ENCODE data around the gene IFI44L. TPM values are rescaled to one million over a fixed set of nuclear protein-coding genes. Genes with fewer than 3 reads are reported as not detected.
A peak's percentile ranks its signal among the peaks of the same experiment; 100 is the strongest.

IFI44L gene
- polyA plus RNA-seq, 1 of the 3 experiments (the other 2 are of a cell fraction) = 1.1 TPM

GRCh38 chr1:78601068-78601467 is 19.2 kb upstream of the IFI44L start:
- no peaks in the 10 kb centered on the region for H3K27me3 ChIP-seq (ENCODE audit: insufficient read depth)
- TF ChIP-seq NFIC (IDR thresholded peaks at IDR 0.05; ENCODE audit: borderline replicate concordance) (no peak), EP300 (IDR thresholded peaks at IDR 0.05; ENCODE audit: borderline replicate concordance in 1 of 2, low read depth in 1 of 2, low read length in 1 of 2) (no peak), MEF2A (IDR thresholded peaks at IDR 0.05; ENCODE audit: borderline replicate concordance, low read depth) (no peak), JUND (IDR thresholded peaks at IDR 0.05) (no peak), ELF1 (IDR thresholded peaks at IDR 0.05) (no peak), RXRA (IDR thresholded peaks at IDR 0.05; ENCODE audit: borderline replicate concordance, low read depth) (no peak), NRF1 (IDR thresholded peaks at IDR 0.05; ENCODE audit: low read depth, low read length) (no peak)
- TF ChIP-seq, protein P1, sequence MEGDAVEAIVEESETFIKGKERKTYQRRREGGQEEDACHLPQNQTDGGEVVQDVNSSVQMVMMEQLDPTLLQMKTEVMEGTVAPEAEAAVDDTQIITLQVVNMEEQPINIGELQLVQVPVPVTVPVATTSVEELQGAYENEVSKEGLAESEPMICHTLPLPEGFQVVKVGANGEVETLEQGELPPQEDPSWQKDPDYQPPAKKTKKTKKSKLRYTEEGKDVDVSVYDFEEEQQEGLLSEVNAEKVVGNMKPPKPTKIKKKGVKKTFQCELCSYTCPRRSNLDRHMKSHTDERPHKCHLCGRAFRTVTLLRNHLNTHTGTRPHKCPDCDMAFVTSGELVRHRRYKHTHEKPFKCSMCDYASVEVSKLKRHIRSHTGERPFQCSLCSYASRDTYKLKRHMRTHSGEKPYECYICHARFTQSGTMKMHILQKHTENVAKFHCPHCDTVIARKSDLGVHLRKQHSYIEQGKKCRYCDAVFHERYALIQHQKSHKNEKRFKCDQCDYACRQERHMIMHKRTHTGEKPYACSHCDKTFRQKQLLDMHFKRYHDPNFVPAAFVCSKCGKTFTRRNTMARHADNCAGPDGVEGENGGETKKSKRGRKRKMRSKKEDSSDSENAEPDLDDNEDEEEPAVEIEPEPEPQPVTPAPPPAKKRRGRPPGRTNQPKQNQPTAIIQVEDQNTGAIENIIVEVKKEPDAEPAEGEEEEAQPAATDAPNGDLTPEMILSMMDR (IDR thresholded peaks at IDR 0.05) = no peak
- TF ChIP-seq, protein P2, sequence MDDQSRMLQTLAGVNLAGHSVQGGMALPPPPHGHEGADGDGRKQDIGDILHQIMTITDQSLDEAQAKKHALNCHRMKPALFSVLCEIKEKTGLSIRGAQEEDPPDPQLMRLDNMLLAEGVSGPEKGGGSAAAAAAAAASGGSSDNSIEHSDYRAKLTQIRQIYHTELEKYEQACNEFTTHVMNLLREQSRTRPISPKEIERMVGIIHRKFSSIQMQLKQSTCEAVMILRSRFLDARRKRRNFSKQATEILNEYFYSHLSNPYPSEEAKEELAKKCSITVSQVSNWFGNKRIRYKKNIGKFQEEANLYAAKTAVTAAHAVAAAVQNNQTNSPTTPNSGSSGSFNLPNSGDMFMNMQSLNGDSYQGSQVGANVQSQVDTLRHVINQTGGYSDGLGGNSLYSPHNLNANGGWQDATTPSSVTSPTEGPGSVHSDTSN (IDR thresholded peaks at IDR 0.05) = no peak
- H3K79me2 ChIP-seq (ENCODE audit: insufficient read depth) = no peaks in the 10 kb centered on the region
- H3K4me1 ChIP-seq (ENCODE audit: control insufficient read depth in 1 of 2, insufficient read depth in 2 of 2, low read depth in 1 of 2, low read length in 1 of 2) = no peaks in the 10 kb centered on the region
- no peak for DNase-seq
- CTCF ChIA-PET = interaction anchor here (1.0 to 12.9 kb wide), 3 partner anchors 427 to 470 kb away, joined by 3 to 207 read pairs (median 11); no protein-coding TSS in a partner anchor
- no peaks in the 10 kb centered on the region for H3K9me3 ChIP-seq
- no peak overlapping the region for H3K4me3 ChIP-seq (ENCODE audit: low read depth in 2 of 2, low read length in 1 of 2)
- no peak overlapping the region for H3K27ac ChIP-seq (ENCODE audit: low read depth in 2 of 2, low read length in 1 of 2)
- no peak overlapping the region for H3K4me2 ChIP-seq
- no peaks in the 10 kb centered on the region for H4K20me1 ChIP-seq (ENCODE audit: insufficient read depth)
- H3K9me2 ChIP-seq = no peaks in the 10 kb centered on the region
- no peaks in the 10 kb centered on the region for H3F3A ChIP-seq (replicated peaks; ENCODE audit: insufficient read depth)
- no peak overlapping the region for H3K9ac ChIP-seq
- WGBS (ENCODE audit: low lambda C conversion rate) = 88% methylated on average over 1 of the region's 1 CpG
- POLR2A ChIA-PET = no interaction called here
- H2AFZ ChIP-seq (ENCODE audit: low read depth) = no peak overlapping the region
- no peaks in the 10 kb centered on the region for H3K36me3 ChIP-seq (replicated peaks in 1 of 2; ENCODE audit: control insufficient read depth in 1 of 2, insufficient read depth in 2 of 2, low read length in 1 of 2)

GRCh38 chr1:78603206-78603605 is 17.0 kb upstream of the IFI44L start:
- no peak overlapping the region for H3K9ac ChIP-seq
- no peaks in the 10 kb centered on the region for H3K9me3 ChIP-seq
- no peaks in the 10 kb centered on the region for H3F3A ChIP-seq (replicated peaks; ENCODE audit: insufficient read depth)
- WGBS (ENCODE audit: low lambda C conversion rate) = 67% methylated on average over 1 of the region's 1 CpG
- no peak overlapping the region for H3K4me2 ChIP-seq
- no peaks in the 10 kb centered on the region for H3K36me3 ChIP-seq (replicated peaks in 1 of 2; ENCODE audit: control insufficient read depth in 1 of 2, insufficient read depth in 2 of 2, low read length in 1 of 2)
- H3K9me2 ChIP-seq = no peaks in the 10 kb centered on the region
- no peaks in the 10 kb centered on the region for H3K79me2 ChIP-seq (ENCODE audit: insufficient read depth)
- ChIA-PET CTCF (interaction anchor here (0.6 to 12.9 kb wide), 5 partner anchors 13 to 472 kb away, joined by 3 to 207 read pairs (median 4); no protein-coding TSS in a partner anchor), POLR2A (no interaction called here)
- H4K20me1 ChIP-seq (ENCODE audit: insufficient read depth) = no peaks in the 10 kb centered on the region
- no peak overlapping the region for H3K4me3 ChIP-seq (ENCODE audit: low read depth in 2 of 2, low read length in 1 of 2)
- DNase-seq = no peak
- H3K27me3 ChIP-seq (ENCODE audit: insufficient read depth) = no peaks in the 10 kb centered on the region
- no peak overlapping the region for H3K27ac ChIP-seq (ENCODE audit: low read depth in 2 of 2, low read length in 1 of 2)
- no peak overlapping the region for H2AFZ ChIP-seq (ENCODE audit: low read depth)
- TF ChIP-seq TCF12 (IDR thresholded peaks at IDR 0.05) (no peak), RXRA (IDR thresholded peaks at IDR 0.05; ENCODE audit: borderline replicate concordance, low read depth) (no peak), SIN3A (IDR thresholded peaks at IDR 0.05; ENCODE audit: borderline replicate concordance, low read depth, low read length) (no peak)
- TF ChIP-seq, protein P2 (IDR thresholded peaks at IDR 0.05) = 0 out of 2 replicates have a peak, but pooled peaks have one; percentile 10
- TF ChIP-seq, protein P3, sequence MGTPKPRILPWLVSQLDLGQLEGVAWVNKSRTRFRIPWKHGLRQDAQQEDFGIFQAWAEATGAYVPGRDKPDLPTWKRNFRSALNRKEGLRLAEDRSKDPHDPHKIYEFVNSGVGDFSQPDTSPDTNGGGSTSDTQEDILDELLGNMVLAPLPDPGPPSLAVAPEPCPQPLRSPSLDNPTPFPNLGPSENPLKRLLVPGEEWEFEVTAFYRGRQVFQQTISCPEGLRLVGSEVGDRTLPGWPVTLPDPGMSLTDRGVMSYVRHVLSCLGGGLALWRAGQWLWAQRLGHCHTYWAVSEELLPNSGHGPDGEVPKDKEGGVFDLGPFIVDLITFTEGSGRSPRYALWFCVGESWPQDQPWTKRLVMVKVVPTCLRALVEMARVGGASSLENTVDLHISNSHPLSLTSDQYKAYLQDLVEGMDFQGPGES (IDR thresholded peaks at IDR 0.05; ENCODE audit: low read depth, low read length) = no peak
- H3K4me1 ChIP-seq (ENCODE audit: control insufficient read depth in 1 of 2, insufficient read depth in 2 of 2, low read depth in 1 of 2, low read length in 1 of 2) = peaks cover 0 to 5% of the 10 kb centered on the region in 2 experiments; a peak in 1 of 4 replicates

Measured in SK-N-SH (cell line).